Measurements from ENCODE around the gene PRKCB.

The PRKCB gene

GRCh38 chr16:23974223-23974622 lies 138.4 kb downstream of the PRKCB start:
- no peak for DNase-seq

GRCh38 chr16:23975293-23975692 lies 139.5 kb downstream of the PRKCB start:
- no peak for DNase-seq

- no peak for DNase-seq
Observed at GRCh38 chr16:23976091-23976490, 140.3 kb downstream of the PRKCB start.

- DNase-seq: no peak
Observed at GRCh38 chr16:23976524-23976923, 140.7 kb downstream of the PRKCB start.

GRCh38 chr16:23979441-23979840 lies 143.7 kb downstream of the PRKCB start:
- no peak for DNase-seq

GRCh38 chr16:23979982-23980381 lies 144.2 kb downstream of the PRKCB start:
- no peak for DNase-seq

- no peak for DNase-seq
Observed at GRCh38 chr16:23981429-23982399, 145.9 kb downstream of the PRKCB start.

- DNase-seq: no peak
Observed at GRCh38 chr16:23986455-23986854, 150.7 kb downstream of the PRKCB start.

- no peak for DNase-seq
Observed at GRCh38 chr16:23987443-23987842, 151.7 kb downstream of the PRKCB start.

GRCh38 chr16:23990507-23990906 lies 154.7 kb downstream of the PRKCB start:
- no peak for DNase-seq

GRCh38 chr16:23991066-23991465 lies 155.3 kb downstream of the PRKCB start:
- no peak for DNase-seq

GRCh38 chr16:23994615-23995014 lies 158.8 kb downstream of the PRKCB start:
- no peak for DNase-seq

- DNase-seq: no peak
Observed at GRCh38 chr16:23996258-23996955, 160.6 kb downstream of the PRKCB start.

GRCh38 chr16:23998771-23999170 lies 163.0 kb downstream of the PRKCB start:
- no peak for DNase-seq

GRCh38 chr16:23999663-24000062 lies 163.9 kb downstream of the PRKCB start:
- DNase-seq: no peak

GRCh38 chr16:24001710-24002109 lies 165.9 kb downstream of the PRKCB start:
- DNase-seq: no peak

GRCh38 chr16:24002619-24003018 lies 166.8 kb downstream of the PRKCB start:
- DNase-seq: no peak

- DNase-seq: no peak
Observed at GRCh38 chr16:24005577-24005976, 169.8 kb downstream of the PRKCB start.

GRCh38 chr16:24007391-24007790 lies 171.6 kb downstream of the PRKCB start:
- no peak for DNase-seq

GRCh38 chr16:24007934-24008333 lies 172.2 kb downstream of the PRKCB start:
- no peak for DNase-seq

- no peak for DNase-seq
Observed at GRCh38 chr16:24009098-24009497, 173.3 kb downstream of the PRKCB start.

GRCh38 chr16:24009955-24010354 lies 174.2 kb downstream of the PRKCB start:
- no peak for DNase-seq

GRCh38 chr16:24010440-24011089 lies 174.8 kb downstream of the PRKCB start:
- DNase-seq: peak; percentile 69

- no peak for DNase-seq
Observed at GRCh38 chr16:24011237-24011636, 175.5 kb downstream of the PRKCB start.
